ENCODE measurements around the gene NR3C2. TPM values are rescaled to one million over a fixed set of nuclear protein-coding genes. Genes with fewer than 3 reads are reported as not detected.

Gene NR3C2
- total and polyA plus RNA-seq, 10 of the 15 experiments (the other 5 are each of a cell fraction or from before 2014, with no cell fraction given), result 0.05 to 0.11 (median 0.08) TPM; not detected in 4

DNA sequence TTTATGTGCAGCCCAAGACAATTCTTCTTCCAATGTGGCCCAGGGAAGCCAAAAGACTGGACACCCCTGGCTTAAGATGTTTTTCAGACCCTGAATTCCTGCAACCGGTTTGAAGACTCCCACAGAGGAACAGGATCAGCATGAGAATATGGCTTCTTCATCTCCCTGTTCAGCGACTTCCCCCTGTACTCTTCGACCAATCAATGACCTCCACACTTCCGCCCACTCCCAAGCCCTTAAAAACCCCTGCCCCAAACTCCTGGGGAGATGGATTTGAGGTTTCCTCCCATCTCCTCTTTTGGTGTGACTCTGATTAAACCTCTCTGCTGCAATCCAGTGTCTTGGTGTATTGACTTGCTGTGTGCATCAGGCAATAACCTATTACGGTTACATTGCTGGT is 344.4 kb downstream of the NR3C2 start:
- in situ Hi-C loops (cut with MboI) (no loop called here), intact Hi-C loops (cut with micrococcal nuclease; ENCODE audit: unreplicated experiment) (no loop called here)
- FAIRE-seq (no peak), DNase-seq (ENCODE audit: low read depth, low spot score) (no peak), ATAC-seq (no peak)
- Histone ChIP-seq H3K27me3 (replicated peaks in 1 of 2; ENCODE audit: control insufficient read depth in 2 of 2, insufficient read depth in 2 of 2, low read length in 1 of 2) (no peaks in the 10 kb centered on the region), H3K4me1 (ENCODE audit: control insufficient read depth, insufficient read depth, low read length) (no peaks in the 10 kb centered on the region), H3K9ac (ENCODE audit: control insufficient read depth, insufficient read depth, low read length) (no peak overlapping the region), H4K20me1 (ENCODE audit: control insufficient read depth, insufficient read depth) (no peaks in the 10 kb centered on the region), H3K36me3 (ENCODE audit: control insufficient read depth in 2 of 2, insufficient read depth in 2 of 2, low read length in 1 of 2) (no peaks in the 10 kb centered on the region), H3K79me2 (ENCODE audit: control insufficient read depth, insufficient read depth, low read length) (no peaks in the 10 kb centered on the region), H3K27ac (ENCODE audit: control insufficient read depth, insufficient read depth) (no peak overlapping the region), H2AFZ (ENCODE audit: control insufficient read depth, low read depth, low read length) (no peak overlapping the region), H3K4me3 (no peak overlapping the region), H3K9me3 (replicated peaks; ENCODE audit: control insufficient read depth, insufficient read depth, low read length) (no peaks in the 10 kb centered on the region), H3K4me2 (ENCODE audit: control insufficient read depth, insufficient read depth) (no peak overlapping the region)
- RAD21 ChIA-PET (ENCODE audit: unreplicated experiment), result no interaction called here
- WGBS (ENCODE audit: insufficient coverage, insufficient replicate concordance, low lambda C conversion rate, missing lambda C conversion rate), result 53% methylated on average over 5 of the region's 5 CpGs
- SMC1A ChIA-PET (ENCODE audit: uncharacterized antibody, unreplicated experiment), result no interaction called here
- TF ChIP-seq EED (IDR thresholded peaks at IDR 0.05; ENCODE audit: low read depth) (no peak), WRNIP1 (IDR thresholded peaks at IDR 0.05; ENCODE audit: borderline replicate concordance, low read depth, low read length) (no peak), CBFB (IDR thresholded peaks at IDR 0.05; ENCODE audit: low read depth) (no peak), MYB (IDR thresholded peaks at IDR 0.05; ENCODE audit: borderline replicate concordance, low read depth, low read length) (no peak), ZNF24 (IDR thresholded peaks at IDR 0.05) (no peak), NR2F1 (conservative IDR thresholded peaks at IDR 0.05) (no peak)
- no TSS peak for BruUV-seq (replicated peaks)
- CTCF ChIA-PET, result no interaction called here
- POLR2A ChIA-PET, result no interaction called here

DNA sequence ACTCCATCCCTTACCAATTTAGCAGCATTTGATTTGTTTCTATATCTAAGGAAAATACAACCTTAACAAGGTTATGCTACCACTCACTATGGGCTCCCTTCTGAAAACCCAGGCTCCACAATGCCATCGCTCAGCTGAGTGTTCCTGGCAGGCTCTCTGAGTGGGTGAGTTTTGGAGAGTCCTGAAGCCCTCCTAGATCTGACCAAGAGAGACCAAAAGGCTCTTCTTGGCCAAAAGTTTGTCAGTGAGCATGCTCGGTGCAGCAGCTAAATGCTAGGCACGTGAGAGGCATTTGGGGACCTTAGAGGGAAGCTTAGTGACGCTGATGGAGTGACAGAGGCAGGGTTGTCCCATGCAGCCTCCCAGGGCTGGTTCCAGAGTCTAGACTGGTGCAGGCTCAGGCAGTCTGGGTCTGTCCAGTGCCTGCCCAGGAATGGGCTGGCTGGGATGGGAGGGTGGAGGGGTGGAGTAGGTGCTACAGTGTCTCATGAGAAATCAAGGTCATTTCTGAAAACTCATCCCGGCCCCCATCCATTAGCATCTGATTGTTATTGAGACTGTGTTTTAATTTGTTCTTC is 346.8 kb downstream of the NR3C2 start:
- CTCF ChIA-PET, result no interaction called here
- no peak overlapping the region for H3K9ac ChIP-seq (ENCODE audit: control insufficient read depth, insufficient read depth, low read length)
- ATAC-seq (no peak; the same call in 2 of the 3 replicates), DNase-seq (ENCODE audit: low read depth, low spot score) (no peak), FAIRE-seq (no peak)
- H3K4me2 ChIP-seq (ENCODE audit: control insufficient read depth, insufficient read depth), result no peak overlapping the region
- intact Hi-C loops (cut with micrococcal nuclease; ENCODE audit: unreplicated experiment), result no loop called here
- no TSS peak for BruUV-seq (replicated peaks)
- H3K36me3 ChIP-seq (ENCODE audit: control insufficient read depth in 2 of 2, insufficient read depth in 2 of 2, low read length in 1 of 2), result no peaks in the 10 kb centered on the region
- in situ Hi-C loops (cut with MboI), result no loop called here
- RAD21 ChIA-PET (ENCODE audit: unreplicated experiment), result no interaction called here
- SMC1A ChIA-PET (ENCODE audit: uncharacterized antibody, unreplicated experiment), result no interaction called here
- H3K27ac ChIP-seq (ENCODE audit: control insufficient read depth, insufficient read depth), result no peak overlapping the region
- H3K79me2 ChIP-seq (ENCODE audit: control insufficient read depth, insufficient read depth, low read length), result no peaks in the 10 kb centered on the region
- no peaks in the 10 kb centered on the region for H4K20me1 ChIP-seq (ENCODE audit: control insufficient read depth, insufficient read depth)
- no peaks in the 10 kb centered on the region for H3K4me1 ChIP-seq (ENCODE audit: control insufficient read depth, insufficient read depth, low read length)
- WGBS (ENCODE audit: insufficient coverage, insufficient replicate concordance, low lambda C conversion rate, missing lambda C conversion rate), result 42% methylated on average over 5 of the region's 5 CpGs
- POLR2A ChIA-PET, result no interaction called here
- no peaks in the 10 kb centered on the region for H3K27me3 ChIP-seq (replicated peaks in 1 of 2; ENCODE audit: control insufficient read depth in 2 of 2, insufficient read depth in 2 of 2, low read length in 1 of 2)
- no peak overlapping the region for H3K4me3 ChIP-seq
- no peaks in the 10 kb centered on the region for H3K9me3 ChIP-seq (replicated peaks; ENCODE audit: control insufficient read depth, insufficient read depth, low read length)
- no peak overlapping the region for H2AFZ ChIP-seq (ENCODE audit: control insufficient read depth, low read depth, low read length)
- TF ChIP-seq, protein P1, sequence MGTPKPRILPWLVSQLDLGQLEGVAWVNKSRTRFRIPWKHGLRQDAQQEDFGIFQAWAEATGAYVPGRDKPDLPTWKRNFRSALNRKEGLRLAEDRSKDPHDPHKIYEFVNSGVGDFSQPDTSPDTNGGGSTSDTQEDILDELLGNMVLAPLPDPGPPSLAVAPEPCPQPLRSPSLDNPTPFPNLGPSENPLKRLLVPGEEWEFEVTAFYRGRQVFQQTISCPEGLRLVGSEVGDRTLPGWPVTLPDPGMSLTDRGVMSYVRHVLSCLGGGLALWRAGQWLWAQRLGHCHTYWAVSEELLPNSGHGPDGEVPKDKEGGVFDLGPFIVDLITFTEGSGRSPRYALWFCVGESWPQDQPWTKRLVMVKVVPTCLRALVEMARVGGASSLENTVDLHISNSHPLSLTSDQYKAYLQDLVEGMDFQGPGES (IDR thresholded peaks at IDR 0.05), result no peak
- TF ChIP-seq ASH2L (IDR thresholded peaks at IDR 0.05; ENCODE audit: borderline replicate concordance, low read depth) (no peak), RELA (IDR thresholded peaks at IDR 0.05; ENCODE audit: borderline replicate concordance, partially characterized antibody) (no peak), RCOR1 (conservative IDR thresholded peaks at IDR 0.05; ENCODE audit: low read depth, low read length) (no peak), BCL11A (IDR thresholded peaks at IDR 0.05; ENCODE audit: low read depth, low read length) (no peak), ZBTB4 (CRISPR knock-in tag; IDR thresholded peaks at IDR 0.05) (no peak), SUZ12 (IDR thresholded peaks at IDR 0.05; ENCODE audit: unreplicated experiment) (no peak)
